DMS 273 treated with DMSO at 0.1 percent for 48 hours (cell line): Measurements from ENCODE around the gene MARF1.
A peak's percentile ranks its signal among the peaks of the same experiment; 100 is the strongest.
"Not testable (repeated sequence)": the region's sequence is repeated elsewhere in the genome, so short reads cannot be mapped to it uniquely, and the experiment has no call there.

ENCODE experiments used
- DNase-seq: peaks from one replicate; lab custom pipeline; 2025; lab: John Stamatoyannopoulos, UW

Gene MARF1

DNA sequence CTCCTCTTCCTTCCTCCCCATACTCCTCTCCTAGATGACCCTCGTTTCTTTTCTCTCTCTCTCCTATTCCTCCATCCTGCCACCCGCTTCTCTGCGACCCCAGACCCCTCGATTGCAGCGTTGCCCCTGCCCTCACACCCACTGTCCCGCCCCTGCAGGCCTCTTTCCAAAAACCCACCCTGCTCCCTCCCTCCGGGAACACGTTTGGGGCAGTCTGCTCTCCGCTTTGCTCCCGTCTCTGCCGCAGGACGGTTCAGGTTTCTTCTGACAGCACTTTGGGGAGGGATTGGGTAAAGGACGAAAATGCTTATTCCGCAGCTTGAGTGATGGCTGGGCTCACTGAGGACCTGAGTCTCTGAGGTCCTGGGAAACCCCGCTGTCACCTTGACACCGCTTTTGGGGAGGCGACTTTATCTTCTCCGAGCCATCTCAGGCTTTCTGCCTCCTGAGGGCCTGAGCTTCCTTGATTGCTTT lies 7.8 kb upstream of the MARF1 start:
- no peak for DNase-seq

DNA sequence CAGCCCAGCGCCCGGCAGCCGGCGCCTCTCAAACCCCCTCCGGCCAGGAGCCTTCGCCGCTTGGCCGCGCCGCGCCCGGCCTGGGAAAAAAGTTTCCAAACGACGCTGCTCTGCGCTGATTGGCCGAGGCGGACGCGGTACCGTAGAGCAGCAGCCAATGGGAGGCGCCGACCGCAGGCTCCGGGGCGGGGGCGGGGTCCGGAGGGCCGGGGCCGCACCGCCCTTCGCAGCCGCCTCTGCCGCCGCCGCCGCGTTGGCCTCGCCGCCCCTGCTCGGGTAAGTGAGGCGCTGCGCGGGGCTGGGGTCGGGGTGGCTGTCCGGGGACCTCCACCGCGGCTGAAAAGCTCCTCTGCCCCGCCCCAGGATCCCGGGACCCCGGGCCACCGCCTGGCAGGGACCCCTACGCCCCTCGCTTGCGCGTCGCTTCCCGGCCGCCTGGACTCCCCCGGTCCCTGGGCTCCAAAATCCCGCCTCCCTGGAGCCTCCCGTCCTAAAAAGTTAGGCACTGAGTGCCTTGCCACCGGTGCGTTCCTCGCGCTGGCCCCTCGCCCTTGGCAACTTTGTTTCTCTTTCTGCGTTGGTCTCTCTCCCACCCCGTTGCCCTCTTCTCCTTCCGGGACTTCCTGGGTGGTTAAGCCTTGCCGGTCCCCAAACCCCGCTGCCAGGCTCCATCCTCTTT lies 7.2 kb upstream of the MARF1 start, which contains the start of gene NDE1:
Gene NDE1, plus strand, starts transcription at position 227 of the 679 bp plus-strand sequence. CDS start 14,534 bp downstream, outside the sequence.
- DNase-seq: peak; percentile 38

DNA sequence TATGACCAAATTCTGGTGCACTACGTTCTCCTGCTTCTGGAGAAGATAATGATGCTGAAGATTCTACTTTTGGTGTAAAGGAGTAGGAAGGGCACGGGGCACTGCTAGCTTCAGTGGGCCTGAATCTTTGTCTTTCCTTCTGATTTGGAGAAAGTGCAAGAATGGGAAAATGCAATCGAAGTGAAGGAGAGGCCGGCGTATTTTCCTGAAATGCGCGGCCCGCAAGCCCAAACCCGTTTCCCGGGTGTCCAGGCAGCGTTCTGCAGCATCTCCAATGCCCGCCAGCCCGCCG lies 6.7 kb upstream of the MARF1 start:
- DNase-seq: no peak

DNA sequence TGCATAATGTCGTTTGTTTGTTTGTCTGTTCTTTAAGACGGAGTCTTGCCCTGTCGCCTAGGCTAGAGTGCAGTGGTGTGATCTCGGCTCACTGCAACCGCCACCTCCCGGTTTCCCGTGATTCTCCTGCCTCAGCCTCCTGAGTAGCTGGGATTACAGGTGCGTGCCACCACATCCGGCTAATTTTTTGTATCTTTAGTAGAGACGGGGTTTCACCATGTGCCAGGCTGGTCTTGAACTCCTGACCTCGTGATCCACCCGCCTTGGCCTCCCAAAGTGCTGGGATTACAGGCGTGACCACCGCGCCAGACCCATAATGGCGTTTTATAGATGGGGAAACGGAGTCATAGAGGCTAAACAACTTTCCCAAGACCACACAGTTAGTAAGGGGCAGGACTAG lies 6.4 kb upstream of the MARF1 start:
- DNase-seq: not testable (repeated sequence)

DNA sequence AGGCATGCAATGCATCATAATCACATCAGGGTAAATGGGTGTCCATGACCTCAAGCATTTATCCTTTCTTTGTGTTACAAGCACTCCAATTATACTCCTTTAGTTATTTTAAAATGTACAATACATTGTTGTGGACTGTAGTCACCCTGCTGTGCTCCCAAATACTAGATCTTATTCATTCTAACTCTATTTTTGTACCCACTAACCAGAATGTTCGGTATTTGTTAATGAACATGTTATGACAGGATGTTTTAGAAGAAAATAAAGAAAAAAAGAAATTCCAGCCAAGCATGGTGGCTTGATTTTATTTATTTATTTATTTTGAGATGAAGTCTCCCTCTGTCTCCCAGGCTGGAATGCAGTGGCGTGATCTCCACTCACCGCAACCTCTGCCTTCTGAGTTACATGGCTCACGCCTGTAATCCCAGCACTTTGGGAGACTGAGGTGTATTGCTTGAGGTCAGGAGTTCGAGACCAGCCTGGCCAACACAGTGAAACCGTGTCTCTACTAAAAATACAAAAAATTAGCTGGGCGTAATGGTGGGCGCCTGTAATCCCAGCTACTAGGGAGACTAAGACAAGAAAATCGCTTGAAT lies 5.3 kb upstream of the MARF1 start:
- DNase-seq: no peak

DNA sequence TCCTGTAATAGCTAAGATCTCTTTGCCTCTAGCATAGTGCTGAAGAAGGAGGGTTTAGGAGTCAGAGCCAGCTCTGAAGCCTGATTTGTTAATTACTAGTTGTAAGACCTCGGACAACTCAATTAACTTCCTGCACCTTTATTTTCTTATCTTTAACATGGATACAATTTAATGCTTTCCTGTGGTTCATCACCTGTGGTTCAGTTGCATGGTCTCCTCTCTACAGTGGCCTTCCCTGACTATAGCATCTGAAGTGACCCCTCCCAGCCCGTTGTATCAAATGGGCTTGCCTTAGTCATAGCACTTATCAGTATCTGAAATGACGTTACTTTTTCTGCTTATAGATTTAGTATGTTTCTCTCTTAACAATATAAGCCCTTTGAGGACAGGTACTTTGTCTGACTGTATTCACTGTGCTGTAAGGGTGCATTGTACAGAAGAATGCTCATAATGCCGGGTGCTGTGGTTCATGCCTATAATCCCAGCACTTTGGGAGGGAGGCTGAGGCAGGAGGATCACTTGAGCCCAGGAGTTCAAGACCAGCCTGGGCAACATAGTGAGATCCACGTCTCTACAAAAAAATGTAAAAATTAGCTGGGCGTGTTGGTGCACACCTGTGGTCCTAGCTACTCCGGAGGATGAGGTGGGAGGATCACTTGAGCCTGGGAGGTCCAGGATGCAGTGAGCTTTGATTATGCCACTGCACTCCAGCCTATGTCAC lies 4.5 kb upstream of the MARF1 start:
- no peak for DNase-seq

DNA sequence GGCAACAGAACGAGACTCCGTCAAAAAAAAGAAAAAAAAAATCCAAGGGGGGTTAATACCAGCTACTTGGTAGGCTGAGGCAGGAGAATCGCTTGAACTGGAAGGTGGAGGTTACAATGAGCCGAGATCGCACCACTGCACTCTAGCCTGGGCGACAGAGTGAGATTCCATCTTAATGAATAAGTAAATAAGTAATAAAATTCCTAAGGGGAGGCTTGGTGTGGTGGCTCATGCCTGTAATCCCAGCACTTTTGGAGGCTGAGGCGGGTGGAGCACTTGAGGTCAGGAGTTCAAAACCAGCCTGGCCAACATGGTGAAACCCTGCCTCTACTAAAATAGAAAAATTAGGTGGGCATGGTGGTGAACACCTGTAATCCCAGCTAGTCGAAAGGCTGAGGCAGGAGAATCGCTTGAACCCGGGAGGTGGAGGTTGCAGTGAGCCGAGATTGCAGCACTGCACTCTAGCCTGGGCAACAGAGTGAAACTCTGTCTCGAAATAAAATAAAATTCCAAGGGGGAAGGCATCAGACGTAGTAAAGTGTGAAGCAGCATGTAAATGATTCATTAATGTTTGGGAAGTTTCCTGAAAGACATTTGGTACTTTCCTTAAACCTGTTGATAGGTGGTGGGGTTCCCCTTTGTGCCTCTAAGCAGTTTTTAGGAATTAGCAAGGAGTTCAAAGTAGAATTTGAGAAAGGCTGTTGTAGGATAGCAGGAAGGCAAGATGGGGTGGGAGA lies 3.8 kb upstream of the MARF1 start:
- DNase-seq: not testable (repeated sequence)

DNA sequence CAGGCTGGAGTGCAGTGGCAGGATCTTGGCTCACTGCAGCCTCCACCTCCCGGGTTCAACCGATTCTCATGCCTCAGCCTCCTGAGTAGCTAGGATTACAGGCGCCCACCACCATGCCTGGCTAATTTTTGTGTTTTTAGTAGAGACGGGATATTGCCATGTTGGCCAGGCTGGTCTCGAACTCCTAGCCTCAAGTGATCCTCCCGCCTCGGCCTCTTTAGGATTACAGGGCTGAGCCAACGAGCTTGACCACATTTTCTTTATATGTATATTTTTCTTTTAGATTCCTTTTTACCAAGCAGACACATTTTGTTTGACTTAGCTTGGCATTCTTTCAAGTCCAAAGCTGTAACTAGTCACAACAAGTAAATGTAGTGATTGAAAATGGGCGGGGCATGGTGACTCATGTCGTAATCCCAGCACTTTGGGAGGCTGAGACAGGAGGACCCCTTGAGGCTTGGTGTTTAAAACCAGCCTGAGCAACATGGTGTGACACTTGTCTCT lies 2.1 kb upstream of the MARF1 start:
- DNase-seq: not testable (repeated sequence)

DNA sequence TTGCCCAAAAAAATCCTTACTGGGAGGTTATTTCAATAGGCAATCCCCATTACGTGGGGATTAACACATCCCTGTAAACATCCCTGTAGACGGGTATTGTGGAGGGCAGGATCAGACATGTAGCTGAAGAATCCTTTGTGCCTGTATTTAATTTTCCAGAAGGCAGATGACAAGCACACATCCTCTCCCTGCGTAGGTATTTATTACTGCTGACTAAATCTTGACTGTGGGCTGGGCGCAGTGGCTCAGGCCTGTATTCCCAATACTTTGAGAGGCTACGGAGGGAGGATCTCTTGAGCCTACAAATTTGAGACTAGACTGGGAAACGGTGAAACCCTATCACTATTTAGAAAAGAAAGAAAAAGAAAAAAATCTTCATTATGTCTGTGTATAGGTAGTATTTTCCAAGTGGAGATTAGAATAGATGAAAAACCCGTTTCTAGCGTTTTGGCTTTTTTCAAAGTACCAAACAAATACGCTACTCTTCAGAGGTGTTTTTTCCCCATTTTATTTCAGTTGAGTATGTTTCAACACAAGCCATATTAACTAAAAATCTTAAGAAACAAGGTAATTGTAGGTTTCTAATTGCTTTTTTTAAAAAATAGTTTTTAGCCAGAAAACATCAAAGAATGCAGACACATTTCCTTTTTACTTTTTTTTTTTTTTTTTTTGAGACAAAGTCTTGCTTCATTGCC lies 1.5 kb upstream of the MARF1 start:
- DNase-seq: peak; percentile 40

DNA sequence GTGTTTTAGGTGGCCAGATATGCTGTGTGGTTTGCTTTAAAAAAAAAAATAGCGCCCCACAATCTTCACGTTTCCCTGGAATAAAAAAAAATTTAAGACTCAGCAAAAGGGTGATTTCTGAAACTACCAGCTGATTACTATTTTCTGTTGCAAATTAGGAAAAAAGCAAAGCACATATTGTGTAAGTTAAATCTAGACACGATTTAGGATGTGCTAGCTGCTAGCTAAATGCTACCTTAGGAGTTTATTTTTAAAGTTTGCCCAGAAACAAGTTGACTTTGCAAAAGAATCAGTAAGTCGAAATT lies 944 bp upstream of the MARF1 start:
- no peak for DNase-seq

DNA sequence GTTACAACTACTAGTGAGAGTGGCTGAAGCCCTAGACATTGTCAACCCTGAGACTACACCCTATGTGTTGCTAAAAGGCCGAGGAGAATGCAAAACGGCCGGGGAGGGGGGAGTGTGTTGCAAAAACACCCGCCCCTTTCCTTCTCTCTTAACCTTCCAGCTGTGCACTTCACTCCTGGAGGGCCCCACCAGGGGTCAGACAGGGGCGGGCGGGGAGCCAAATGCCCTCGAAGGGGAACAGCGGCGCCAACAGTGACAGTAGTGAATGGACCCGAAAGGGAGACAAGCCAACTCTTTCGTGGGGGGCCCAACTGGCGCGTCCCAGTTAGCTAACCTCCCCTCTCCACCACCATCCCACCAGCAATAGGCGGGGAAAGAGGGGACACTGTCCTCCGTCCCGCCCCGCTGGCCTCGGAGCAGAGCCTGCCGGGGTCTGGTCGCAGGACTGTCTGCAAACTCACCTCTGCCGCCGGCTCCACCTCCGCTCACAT lies 352 bp downstream of the MARF1 start:
- peak; percentile 30 for DNase-seq

DNA sequence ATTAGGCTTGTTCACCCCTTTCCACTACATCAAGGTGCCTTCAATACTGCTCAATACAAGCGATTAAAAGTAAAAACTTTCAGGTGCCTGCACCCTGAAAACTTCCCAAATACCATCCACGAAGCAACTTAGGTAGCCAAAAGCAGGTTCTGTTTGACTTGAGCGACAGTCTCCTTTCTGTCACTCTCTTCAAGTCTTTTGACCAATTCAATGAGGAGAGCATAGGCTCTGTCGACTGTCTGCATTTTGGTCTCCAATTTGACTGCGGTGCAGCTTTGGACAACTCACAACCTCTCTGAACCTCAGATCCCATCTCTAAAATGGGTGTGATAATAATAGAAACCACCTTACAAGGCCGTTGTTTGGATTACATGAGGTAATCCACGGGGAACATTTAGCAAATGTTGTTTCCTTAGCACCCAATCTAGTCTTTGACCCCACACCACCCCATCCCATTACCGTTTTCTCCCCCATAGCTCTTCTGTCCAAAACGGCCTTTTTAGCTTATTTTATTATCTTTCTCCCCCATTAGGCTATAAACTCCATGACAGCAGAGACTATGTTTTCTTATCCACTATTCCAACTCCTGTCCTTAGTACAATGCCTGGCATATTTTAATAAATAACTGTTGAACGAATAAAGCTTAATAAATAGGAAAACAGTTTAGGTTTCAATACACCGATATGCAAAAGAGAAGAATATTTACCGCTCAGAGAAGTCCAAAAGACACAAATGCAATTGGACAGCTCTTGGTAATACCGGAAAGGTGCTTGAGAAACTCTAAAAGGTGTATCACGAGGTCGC lies 999 bp downstream of the MARF1 start:
- no peak for DNase-seq

DNA sequence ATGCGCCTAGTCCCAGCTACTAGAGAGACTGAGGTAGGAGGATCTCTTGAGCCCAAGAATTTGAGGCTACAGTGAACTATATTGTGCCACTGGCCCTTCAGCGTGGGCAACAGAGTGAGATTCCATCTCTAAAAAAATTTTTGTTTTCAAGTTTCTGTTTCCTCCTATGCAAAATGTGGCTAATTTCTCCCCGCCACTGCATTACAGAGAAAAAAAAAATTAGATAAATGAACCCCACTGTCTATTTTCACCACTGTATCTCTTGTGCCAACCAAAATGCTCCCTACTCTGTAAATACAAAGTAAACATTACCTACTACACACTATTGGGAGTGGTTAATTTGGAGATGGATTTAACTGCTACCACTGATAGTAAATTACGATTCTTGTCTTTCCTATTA lies 2.0 kb downstream of the MARF1 start:
- no peak for DNase-seq

DNA sequence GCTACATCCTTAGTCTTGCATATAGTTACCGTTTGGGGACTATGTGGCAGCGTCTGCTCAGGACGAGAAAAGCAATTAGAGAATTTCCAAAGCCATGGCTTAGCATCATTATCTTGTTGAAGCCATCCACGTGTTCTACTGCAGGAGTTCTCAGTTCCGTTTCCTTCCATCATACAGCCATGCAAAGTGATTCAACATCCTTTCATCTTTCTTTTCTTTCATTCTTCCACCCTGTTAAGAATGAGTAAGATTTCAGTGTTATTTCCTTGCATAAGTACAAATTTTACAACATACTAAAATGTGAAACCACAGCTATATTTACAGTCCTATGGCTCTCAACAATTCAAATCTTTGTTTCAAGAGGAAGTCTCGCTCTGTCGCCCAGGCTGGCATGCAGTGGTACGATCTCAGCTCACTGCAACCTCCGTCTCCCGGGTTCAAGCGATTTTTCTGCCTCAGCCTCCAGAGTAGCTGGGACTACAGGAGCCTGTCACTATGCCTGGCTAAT lies 3.8 kb downstream of the MARF1 start:
- no peak for DNase-seq

DNA sequence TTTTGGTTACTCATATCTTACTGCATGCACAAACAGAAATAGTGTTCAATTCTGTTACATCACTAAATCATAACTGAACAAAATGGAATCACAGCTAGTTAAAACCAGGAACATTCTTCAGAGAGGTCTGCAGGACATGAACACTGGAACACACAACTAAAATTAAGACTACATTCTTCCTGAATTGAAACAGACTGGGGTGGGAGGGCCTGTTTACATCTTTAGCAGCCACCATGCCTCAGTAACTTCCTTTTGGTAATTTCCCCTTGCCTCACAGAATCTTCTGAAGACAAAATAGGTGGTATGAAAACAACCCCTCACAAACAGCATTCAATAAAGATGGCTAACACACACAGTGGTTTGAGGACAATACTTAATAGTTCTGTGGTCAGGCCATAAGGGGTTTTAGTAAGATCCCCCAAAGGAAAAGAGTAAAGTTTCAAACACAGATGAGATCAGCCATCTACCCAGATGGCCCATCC lies 6.5 kb downstream of the MARF1 start:
- no peak for DNase-seq

DNA sequence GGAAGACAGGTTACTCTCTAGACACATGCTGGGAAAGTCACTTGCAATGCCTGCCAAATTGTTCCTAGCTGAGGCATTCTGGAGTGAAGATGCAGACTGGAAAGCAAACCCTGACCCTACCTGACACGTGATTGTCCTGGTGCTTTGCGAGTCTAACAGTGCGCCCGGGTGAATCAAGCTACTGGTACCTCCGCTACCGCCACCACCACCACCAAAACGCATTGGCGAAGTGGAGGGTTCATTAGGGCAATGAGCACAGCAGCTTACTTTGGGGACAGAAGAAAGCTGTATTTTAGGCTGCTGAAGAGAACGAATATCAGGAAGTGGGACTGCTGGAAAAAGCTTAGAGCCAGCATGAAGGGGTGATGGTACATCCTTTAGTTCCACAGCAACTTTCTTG lies 7.0 kb downstream of the MARF1 start:
- no peak for DNase-seq

DNA sequence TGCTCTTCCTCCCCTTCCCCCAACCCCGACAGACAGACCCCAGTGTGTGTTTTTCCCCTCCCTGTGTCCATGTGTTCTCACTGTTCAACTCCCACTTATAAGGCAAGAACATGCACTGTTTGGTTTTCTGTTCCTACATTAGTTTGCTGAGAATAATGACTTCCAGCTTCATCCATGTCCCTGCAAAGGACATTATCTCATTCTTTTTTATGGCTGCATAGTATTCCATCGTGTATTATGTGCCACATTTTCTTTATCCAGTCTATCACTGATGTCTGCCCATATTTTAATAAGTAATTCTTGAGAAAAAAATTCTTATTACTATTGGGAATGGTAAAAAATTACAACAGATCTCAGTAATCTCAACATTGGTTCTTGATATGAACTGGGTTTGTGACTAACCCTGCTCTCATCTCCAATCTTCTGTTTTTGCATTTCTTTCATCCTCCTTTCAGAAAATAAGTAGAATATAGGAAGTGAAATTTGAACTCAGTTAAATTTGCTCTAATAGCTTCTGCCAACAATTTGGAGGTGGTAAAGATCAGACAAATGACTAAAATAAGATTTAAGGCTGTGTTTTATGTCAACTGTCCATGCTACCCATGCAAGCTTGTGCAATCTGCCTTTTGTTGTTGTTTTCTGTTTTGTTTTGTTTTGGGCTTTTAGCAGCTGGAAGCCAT lies 11.1 kb downstream of the MARF1 start:
- no peak for DNase-seq

DNA sequence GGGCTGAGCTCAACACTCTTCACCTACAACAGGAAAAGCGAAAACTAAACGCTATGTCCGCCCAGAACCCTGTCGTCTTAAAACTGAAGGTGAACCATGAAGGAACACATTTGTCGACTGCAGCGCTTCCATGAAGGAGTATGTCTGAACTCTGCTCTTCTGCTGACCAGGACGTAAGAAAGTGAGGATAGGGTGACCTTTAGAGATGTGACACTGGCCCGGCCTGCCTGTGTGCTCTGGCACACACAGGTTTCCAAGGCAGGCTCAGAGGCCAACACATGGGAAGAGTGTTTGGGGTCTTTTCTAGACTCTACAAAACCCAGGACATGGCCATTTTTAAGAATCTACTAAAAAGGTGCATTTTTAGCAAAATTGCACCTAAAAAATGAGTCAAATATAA lies 21.1 kb downstream of the MARF1 start:
- DNase-seq: no peak

DNA sequence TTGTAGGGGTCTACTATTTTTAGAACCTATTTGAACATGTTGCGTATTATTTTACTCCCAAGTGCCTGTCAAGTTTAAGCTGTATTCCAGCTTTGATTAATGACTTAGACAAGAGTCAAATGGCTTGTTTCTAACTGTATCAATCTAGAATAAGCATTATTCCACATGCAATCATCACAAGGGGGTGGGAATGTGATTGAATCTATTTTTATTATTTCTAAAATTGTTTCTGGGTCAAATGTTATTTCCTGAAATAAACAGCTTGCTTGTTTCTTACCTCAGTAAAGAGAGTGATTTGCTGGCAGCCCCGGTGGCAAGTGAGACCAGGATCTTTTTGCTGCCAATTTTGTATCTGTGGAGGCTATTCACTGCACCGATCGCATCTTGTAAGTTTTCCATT lies 21.5 kb downstream of the MARF1 start:
- no peak for DNase-seq

DNA sequence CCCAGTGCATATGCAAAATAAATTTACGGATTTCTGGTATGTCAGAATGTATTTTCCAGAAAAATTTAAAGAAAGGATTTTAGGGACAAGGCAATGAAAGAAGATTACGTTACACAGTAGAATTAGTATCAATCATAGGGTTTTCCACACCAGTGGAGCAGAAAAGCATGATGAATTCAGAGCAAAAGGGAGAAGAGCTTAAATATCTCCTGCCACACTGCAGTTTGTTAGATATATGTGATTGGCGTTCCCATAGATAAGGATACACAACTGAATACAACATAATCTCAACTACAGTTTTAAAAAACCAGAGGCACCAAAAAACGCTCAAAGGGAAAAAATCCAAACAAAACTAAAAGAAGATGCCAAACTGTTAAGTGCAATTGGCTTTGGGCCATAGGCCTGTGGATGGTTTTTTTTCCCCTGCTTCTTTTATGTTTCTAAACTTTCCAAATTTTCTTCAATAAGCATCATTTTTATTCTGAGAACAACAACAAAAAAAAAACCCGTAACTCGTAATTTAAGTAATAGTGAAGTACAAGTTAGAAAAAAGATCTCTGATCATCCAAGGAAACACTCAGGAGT lies 22.3 kb downstream of the MARF1 start:
- no peak for DNase-seq
